ENCODE results near the gene CLSTN2.

The CLSTN2 gene

GRCh38 chr3:140097874-140098635 lies 163.1 kb downstream of the CLSTN2 start:
- DNase-seq: no peak

GRCh38 chr3:140100479-140100878 lies 165.5 kb downstream of the CLSTN2 start:
- no peak for DNase-seq

GRCh38 chr3:140103166-140103565 lies 168.2 kb downstream of the CLSTN2 start:
- no peak for DNase-seq

GRCh38 chr3:140103986-140104645 lies 169.1 kb downstream of the CLSTN2 start:
- no peak for DNase-seq

- no peak for DNase-seq
Measured at GRCh38 chr3:140113996-140114788, 179.2 kb downstream of the CLSTN2 start.

- no peak for DNase-seq
Measured at GRCh38 chr3:140114789-140115080, 179.8 kb downstream of the CLSTN2 start.

- DNase-seq: no peak
Measured at GRCh38 chr3:140117096-140117526, 182.1 kb downstream of the CLSTN2 start.

GRCh38 chr3:140122183-140122582 lies 187.2 kb downstream of the CLSTN2 start:
- DNase-seq: no peak

- DNase-seq: no peak
Measured at GRCh38 chr3:140128217-140128616, 193.2 kb downstream of the CLSTN2 start.

GRCh38 chr3:140128631-140129030 lies 193.6 kb downstream of the CLSTN2 start:
- DNase-seq: peak in 1 of 2 experiments; percentile 6

- DNase-seq: no peak
Measured at GRCh38 chr3:140129768-140130284, 194.8 kb downstream of the CLSTN2 start.

GRCh38 chr3:140131895-140132294 lies 196.9 kb downstream of the CLSTN2 start:
- DNase-seq: no peak

- DNase-seq: no peak
Measured at GRCh38 chr3:140134231-140134965, 199.4 kb downstream of the CLSTN2 start.

- DNase-seq: no peak
Measured at GRCh38 chr3:140135461-140135860, 200.5 kb downstream of the CLSTN2 start.

GRCh38 chr3:140143367-140144069 lies 208.5 kb downstream of the CLSTN2 start:
- no peak for DNase-seq

- DNase-seq: no peak
Measured at GRCh38 chr3:140145528-140145927, 210.5 kb downstream of the CLSTN2 start.

- no peak for DNase-seq
Measured at GRCh38 chr3:140146668-140147067, 211.7 kb downstream of the CLSTN2 start.

GRCh38 chr3:140147965-140148490 lies 213.0 kb downstream of the CLSTN2 start:
- no peak for DNase-seq

- no peak for DNase-seq
Measured at GRCh38 chr3:140148824-140149390, 213.9 kb downstream of the CLSTN2 start.

- DNase-seq: no peak
Measured at GRCh38 chr3:140151321-140151720, 216.3 kb downstream of the CLSTN2 start.

- DNase-seq: no peak
Measured at GRCh38 chr3:140152851-140153639, 218.1 kb downstream of the CLSTN2 start.

Data from AML-193 (cell line).